ENCODE data around the gene COX5B.

- TF ChIP-seq, protein P1, sequence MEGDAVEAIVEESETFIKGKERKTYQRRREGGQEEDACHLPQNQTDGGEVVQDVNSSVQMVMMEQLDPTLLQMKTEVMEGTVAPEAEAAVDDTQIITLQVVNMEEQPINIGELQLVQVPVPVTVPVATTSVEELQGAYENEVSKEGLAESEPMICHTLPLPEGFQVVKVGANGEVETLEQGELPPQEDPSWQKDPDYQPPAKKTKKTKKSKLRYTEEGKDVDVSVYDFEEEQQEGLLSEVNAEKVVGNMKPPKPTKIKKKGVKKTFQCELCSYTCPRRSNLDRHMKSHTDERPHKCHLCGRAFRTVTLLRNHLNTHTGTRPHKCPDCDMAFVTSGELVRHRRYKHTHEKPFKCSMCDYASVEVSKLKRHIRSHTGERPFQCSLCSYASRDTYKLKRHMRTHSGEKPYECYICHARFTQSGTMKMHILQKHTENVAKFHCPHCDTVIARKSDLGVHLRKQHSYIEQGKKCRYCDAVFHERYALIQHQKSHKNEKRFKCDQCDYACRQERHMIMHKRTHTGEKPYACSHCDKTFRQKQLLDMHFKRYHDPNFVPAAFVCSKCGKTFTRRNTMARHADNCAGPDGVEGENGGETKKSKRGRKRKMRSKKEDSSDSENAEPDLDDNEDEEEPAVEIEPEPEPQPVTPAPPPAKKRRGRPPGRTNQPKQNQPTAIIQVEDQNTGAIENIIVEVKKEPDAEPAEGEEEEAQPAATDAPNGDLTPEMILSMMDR (conservative IDR thresholded peaks at IDR 0.05; ENCODE audit: low read depth, low read length) = no peak
- TF ChIP-seq EZH2 (IDR thresholded peaks at IDR 0.05; ENCODE audit: low read length, unreplicated experiment) (no peak), EZH2phosphoT487 (IDR thresholded peaks at IDR 0.05; ENCODE audit: borderline replicate concordance, low read length) (no peak)
Observed at GRCh38 chr2:97654791-97655190, 8.9 kb downstream of the COX5B start.

Measured in PC-3 (cell line).